GM13976 (cell line): ENCODE data around the gene PIK3R2.

Experiments
- DNase-seq: peaks from one replicate; pipeline ENCODE4 v3.0.0; 2012; ENCODE audit warnings: low spot score
- in situ Hi-C: fragments of 300-500 bp; cut with MboI; formaldehyde crosslinking; loops from one replicate; pipeline ENCODE4 v1.12.0; 2022; ENCODE audit warnings: low sequenced_read_pairs, mixed read lengths, inconsistent platforms; ENCODE audit not compliant: unreplicated experiment
- TF ChIP-seq, protein P1 (sequence below): IDR thresholded peaks from 2 replicates; pipeline ENCODE4 v1.5.1; 2012; ENCODE audit warnings: borderline replicate concordance, mild to moderate bottlenecking; ENCODE audit not compliant: insufficient read depth; ENCODE audit errors: extremely low read depth, missing control alignments, control extremely low read depth

The PIK3R2 gene

DNA sequence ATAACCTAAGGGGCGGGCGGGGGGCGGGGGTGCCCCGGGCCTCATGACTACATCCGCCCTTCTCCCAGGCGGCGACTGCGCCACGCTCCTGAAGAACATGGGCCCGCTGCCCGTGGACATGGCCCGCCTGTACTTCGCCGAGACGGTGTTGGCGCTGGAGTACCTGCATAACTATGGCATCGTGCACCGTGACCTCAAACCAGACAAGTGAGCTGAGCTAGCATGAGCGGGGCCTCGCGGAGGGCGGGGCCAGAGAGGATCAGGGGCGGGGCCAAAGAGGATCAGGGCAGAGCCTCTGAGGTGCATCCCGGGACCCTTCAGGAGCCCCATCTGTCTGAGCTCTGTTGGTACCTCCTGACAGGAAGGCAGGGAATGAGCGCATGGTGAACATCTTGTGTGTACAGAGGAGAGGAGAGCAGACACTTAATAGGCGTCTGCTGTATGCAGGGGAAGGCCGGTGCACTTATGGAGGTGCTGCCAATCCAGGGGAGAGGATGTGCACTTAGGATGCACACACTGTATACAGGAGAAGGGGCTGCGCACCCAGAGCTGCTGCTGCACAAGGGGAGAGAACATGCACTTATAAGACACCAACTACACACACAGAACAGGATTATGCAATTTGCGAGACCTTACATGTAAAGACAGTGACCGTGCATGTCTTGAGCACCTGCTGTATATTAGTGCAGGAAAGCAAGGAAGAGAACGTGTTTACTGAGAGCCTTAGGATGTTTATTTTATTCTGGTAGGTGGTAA, 20.9 kb upstream of the PIK3R2 start:
- in situ Hi-C loops: no loop called here
- TF ChIP-seq, protein P1, sequence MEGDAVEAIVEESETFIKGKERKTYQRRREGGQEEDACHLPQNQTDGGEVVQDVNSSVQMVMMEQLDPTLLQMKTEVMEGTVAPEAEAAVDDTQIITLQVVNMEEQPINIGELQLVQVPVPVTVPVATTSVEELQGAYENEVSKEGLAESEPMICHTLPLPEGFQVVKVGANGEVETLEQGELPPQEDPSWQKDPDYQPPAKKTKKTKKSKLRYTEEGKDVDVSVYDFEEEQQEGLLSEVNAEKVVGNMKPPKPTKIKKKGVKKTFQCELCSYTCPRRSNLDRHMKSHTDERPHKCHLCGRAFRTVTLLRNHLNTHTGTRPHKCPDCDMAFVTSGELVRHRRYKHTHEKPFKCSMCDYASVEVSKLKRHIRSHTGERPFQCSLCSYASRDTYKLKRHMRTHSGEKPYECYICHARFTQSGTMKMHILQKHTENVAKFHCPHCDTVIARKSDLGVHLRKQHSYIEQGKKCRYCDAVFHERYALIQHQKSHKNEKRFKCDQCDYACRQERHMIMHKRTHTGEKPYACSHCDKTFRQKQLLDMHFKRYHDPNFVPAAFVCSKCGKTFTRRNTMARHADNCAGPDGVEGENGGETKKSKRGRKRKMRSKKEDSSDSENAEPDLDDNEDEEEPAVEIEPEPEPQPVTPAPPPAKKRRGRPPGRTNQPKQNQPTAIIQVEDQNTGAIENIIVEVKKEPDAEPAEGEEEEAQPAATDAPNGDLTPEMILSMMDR: no peak

DNA sequence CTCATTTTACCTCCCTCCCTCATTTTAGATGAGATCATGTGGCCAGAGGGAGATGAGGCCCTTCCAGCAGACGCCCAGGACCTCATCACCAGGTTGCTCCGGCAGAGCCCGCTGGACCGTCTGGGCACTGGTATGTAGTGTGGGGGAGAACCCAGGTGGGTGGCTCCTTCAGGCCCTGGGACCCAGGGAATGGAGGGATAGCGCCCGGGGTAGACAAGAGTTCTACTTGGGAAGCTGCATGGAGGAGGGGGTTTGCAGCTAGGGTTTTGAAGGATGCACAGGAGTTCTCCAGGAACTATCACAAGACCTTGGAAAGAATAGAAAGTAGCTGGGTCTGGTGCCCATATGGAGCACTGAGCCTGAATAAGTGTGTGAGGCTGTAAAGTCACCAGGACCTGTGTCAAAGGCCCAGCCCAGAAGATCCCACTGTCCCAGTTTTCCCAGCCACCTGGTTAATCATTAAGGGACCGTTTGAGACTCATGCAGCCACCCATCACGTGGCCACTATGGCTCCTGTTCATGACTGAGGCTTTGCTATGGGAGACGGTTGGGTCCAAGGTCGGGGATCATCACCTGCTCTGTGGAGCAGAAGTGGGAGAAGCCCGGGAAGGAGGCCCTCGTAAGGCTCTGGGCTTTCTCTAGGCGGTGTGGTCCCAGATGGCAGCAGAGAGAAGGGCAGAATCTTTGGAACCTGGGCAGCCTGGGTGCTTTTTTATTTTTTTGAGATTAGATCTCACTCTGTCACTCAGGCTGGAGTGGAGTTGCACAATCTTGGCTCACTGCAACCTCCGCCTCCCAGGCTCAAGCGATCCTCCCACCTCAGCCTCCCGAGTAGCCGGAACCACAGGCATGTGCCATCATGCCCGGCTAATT, 17.0 kb upstream of the PIK3R2 start:
- DNase-seq: no peak
- in situ Hi-C loops: no loop called here
- TF ChIP-seq, protein P1: no peak

More for the DNA sequence above, 20.9 kb upstream of the PIK3R2 start:
- DNase-seq: no peak

DNA sequence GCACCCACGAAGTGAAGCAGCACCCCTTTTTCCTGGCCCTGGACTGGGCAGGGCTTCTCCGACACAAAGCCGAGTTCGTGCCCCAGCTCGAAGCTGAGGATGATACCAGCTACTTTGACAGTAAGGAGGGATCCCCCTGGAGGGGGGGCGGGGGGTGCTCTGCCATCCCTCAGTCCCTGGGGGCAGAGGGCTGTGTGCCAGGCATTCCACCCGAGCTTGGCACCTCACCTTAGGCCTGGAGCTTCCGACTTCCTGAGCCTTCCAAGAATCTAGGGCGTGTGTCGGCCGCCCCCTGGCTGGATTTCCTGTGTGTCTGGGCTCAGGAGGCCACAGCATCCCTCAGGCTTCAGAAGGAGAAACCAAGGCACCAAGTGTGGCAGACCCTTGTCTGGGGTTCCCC, 15.7 kb upstream of the PIK3R2 start:
- in situ Hi-C loops: no loop called here
- TF ChIP-seq, protein P1: no peak
- no peak for DNase-seq

DNA sequence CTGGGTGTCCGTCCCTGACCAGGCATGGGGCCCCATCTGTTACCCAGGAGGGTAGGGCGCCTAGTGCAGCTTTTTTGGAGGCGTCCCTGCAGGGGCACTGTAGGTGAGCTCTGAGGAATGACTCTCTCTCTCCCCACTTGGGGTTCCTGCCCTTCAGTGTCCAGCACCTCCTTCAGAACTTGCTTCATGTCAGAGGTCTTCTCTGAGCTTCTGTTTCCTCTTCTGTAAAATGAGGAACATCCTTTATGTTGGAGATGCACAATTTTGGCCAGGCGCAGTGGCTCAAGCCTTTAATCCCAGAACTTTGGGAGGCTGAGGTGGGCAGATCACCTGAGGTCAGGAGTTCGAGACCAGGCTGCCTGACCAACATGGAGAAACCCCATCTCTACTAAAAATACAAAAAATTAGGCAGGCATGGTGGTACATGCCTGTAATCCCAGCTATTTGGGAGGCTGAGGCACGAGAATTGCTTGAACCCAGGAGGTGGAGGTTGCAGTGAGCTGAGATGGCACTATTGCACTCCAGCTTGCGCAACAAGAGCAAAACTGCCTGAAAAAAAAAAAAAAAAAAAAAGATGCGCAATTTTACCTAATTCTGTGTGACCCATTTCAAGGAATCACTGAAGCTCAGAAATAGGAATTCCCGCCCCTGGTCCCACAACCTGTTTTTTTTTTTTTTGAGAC, 15.2 kb upstream of the PIK3R2 start:
- in situ Hi-C loops: no loop called here
- TF ChIP-seq, protein P1: no peak
- DNase-seq: no peak

DNA sequence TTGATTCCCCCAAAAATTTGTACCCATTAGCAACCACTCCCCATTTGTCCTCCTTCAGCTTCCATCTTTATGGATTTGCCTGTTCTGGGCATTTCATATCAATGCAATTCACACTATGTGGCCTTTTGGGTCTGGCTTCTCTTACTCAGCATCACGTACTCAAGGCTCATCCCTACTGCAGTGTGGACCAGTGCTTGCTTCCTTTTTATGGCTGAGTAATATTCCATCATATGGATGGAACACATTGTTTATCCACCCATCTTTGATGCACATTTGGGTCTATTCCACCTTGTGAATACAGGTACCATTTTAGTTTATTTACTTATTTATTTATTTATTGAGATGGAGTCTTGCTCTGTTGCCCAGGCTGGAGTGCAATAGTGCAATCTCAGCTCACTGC, 12.5 kb upstream of the PIK3R2 start:
- TF ChIP-seq, protein P1: no peak
- no peak for DNase-seq
- in situ Hi-C loops: no loop called here

DNA sequence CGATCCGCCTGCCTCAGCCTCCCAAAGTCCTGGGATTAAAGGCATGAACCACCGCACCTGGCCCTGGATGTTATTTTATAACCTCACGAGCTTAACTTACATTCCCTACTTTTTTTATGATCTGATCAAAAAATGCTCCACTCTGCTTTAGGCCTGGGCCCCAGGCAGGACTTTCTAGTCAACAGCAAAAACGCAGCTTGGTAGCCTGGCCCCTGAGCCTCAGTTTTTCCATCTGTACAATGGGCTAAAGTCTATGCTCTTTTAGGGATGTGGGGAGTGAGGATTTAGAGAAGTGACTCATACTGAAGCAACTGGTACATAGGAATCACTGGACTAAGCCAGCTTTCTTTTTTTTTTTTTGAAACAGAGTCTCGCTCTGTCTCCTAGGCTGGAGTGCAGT, 11.9 kb upstream of the PIK3R2 start:
- in situ Hi-C loops: no loop called here
- DNase-seq: no peak
- TF ChIP-seq, protein P1: no peak
